ENCODE results near the gene TMEM176A. TPM values are rescaled to one million over a fixed set of nuclear protein-coding genes. Genes with fewer than 3 reads are reported as not detected.
"Not testable (repeated sequence)": the region's sequence is repeated elsewhere in the genome, so short reads cannot be mapped to it uniquely, and the experiment has no call there.

The TMEM176A gene
- total RNA-seq, 4 donors from 2014 or later: 6.5 to 42.4 (median 28.7) TPM

DNA sequence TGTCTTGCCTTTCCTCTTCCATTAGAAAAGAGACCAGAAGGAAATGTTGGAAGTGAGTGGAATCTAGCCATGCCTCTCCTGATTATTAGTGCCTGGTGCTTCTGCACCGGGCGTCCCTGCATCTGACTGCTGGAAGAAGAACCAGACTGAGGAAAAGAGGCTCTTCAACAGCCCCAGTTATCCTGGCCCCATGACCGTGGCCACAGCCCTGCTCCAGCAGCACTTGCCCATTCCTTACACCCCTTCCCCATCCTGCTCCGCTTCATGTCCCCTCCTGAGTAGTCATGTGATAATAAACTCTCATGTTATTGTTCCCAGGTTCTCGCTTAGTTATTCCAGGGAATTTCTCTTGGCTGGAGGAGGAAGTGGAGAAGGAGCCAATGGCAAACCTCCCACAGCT lies 4.2 kb downstream of the TMEM176A start:
- WGBS, 2 donors (ENCODE audit: low coverage in 1 of 2): 75 to 79% methylated on average over 4 to 5 of the region's 5 CpGs
- Histone ChIP-seq H3K27me3 (peaks cover 61% of the 10 kb centered on the region), H3K4me1 (peaks cover 0 to 20% (median 0%) of the 10 kb centered on the region in 3 donors), H3K27ac (no peak overlapping the region), H3K36me3 (peaks cover 0 to 31% of the 10 kb centered on the region in 2 donors), H3K9me3 (peaks cover 0 to 24% (median 0%) of the 10 kb centered on the region in 3 donors), H3K4me3 (no peak overlapping the region)
- no peak for ATAC-seq
- TF ChIP-seq CTCF (IDR thresholded peaks at IDR 0.05) (no peak), POLR2AphosphoS5 (IDR thresholded peaks at IDR 0.05) (no peak), POLR2A (IDR thresholded peaks at IDR 0.05) (no peak), EP300 (IDR thresholded peaks at IDR 0.05) (no peak)

DNA sequence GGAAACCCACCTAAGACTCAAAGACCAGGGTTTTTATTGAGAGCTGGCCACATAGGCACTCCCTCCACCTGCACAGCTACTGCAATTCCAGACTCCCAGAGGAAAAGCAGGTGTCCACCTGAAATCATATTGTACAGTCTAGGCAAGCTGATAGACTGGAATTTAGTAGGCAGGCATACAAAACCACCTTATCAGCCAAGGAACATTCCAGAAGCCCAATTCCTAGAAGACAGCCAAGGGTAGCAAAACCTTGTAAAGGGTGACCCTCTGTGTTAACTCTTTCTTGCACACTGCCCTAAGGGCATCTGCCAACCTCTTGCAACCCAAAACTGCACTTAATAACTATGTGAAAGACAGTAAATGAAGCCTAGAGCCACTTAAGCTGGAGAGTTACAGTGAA lies 5.3 kb downstream of the TMEM176A start:
- Histone ChIP-seq H3K4me1 (peaks cover 0 to 9% (median 0%) of the 10 kb centered on the region in 3 donors), H3K4me3 (no peak overlapping the region), H3K36me3 (peaks cover 0 to 31% of the 10 kb centered on the region in 2 donors), H3K27me3 (peaks cover 51% of the 10 kb centered on the region), H3K27ac (no peak overlapping the region), H3K9me3 (peaks cover 0 to 24% (median 0%) of the 10 kb centered on the region in 3 donors)
- no peak for ATAC-seq
- TF ChIP-seq POLR2A (IDR thresholded peaks at IDR 0.05): no peak
- no peak for TF ChIP-seq EP300 (IDR thresholded peaks at IDR 0.05)
- no peak for TF ChIP-seq POLR2AphosphoS5 (IDR thresholded peaks at IDR 0.05)
- no peak for TF ChIP-seq CTCF (IDR thresholded peaks at IDR 0.05)

DNA sequence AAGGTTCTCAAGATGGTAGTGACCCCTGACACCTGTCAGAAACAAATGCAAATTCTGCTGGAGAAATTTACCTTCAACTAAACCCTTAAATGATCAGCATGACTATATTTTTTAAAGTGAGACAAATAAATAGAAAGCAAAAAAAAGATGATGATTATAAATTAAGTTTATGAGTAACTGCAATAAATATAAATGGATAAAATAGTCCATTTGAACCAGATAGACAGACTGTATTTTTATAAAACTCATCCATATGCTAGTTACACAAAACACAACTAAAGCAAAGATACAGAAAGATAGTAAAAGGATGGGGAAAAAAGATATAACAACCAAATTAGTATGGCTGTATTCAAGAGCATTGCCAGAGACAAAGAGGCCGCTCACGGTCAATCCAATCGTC lies 5.9 kb downstream of the TMEM176A start:
- WGBS, 2 donors (ENCODE audit: low coverage in 1 of 2): 97 to 98% methylated on average over 3 of the region's 3 CpGs
- Histone ChIP-seq H3K27ac (no peak overlapping the region), H3K9me3 (peaks cover 0 to 24% (median 0%) of the 10 kb centered on the region in 3 donors), H3K27me3 (peaks cover 45% of the 10 kb centered on the region), H3K4me3 (no peak overlapping the region), H3K4me1 (peaks cover 0 to 3% (median 0%) of the 10 kb centered on the region in 3 donors), H3K36me3 (peaks cover 0 to 31% of the 10 kb centered on the region in 2 donors)
- no peak for ATAC-seq
- TF ChIP-seq POLR2AphosphoS5 (IDR thresholded peaks at IDR 0.05) (no peak), CTCF (IDR thresholded peaks at IDR 0.05) (no peak), EP300 (IDR thresholded peaks at IDR 0.05) (no peak), POLR2A (IDR thresholded peaks at IDR 0.05) (no peak)

DNA sequence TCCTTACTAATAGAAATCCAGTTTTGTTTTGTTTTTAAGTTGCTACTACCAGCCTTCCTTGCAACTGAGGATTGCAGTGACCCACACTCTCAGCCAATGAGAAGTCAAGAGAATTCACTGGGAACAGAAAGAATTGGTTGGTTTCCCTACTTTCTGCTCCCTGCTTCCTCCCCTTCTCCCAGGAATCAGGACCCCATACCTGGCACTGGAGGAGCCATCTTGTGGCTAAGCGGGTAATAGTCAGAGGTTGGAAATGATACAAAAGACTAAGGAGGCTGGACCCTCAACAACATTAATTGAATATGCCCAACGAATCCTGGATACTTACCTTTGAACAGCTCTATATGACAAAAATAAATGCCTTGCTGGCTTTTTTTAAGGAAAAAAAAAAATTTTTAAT lies 6.3 kb downstream of the TMEM176A start:
- Histone ChIP-seq H3K27me3 (peaks cover 41% of the 10 kb centered on the region), H3K4me3 (no peak overlapping the region), H3K36me3 (peaks cover 0 to 31% of the 10 kb centered on the region in 2 donors), H3K9me3 (peaks cover 0 to 24% (median 0%) of the 10 kb centered on the region in 3 donors), H3K27ac (no peak overlapping the region), H3K4me1 (no peaks in the 10 kb centered on the region)
- no peak for ATAC-seq
- TF ChIP-seq POLR2A (IDR thresholded peaks at IDR 0.05) (no peak), EP300 (IDR thresholded peaks at IDR 0.05) (no peak), POLR2AphosphoS5 (IDR thresholded peaks at IDR 0.05) (no peak), CTCF (IDR thresholded peaks at IDR 0.05) (no peak)
- 71 to 91% methylated on average over 1 to 2 of the region's 2 CpGs for WGBS, 2 donors (ENCODE audit: low coverage in 1 of 2)

GRCh38 chr7:150807616-150808438 lies 7.3 kb downstream of the TMEM176A start:
- H3K9me3 ChIP-seq: peaks cover 0 to 24% (median 0%) of the 10 kb centered on the region in 3 donors
- 90% methylated on average over 2 of the region's 13 CpGs; no CpG with 5 or more reads in 1 of the 2 donors for WGBS, 2 donors (ENCODE audit: low coverage in 1 of 2)
- ATAC-seq, H3K4me3 ChIP-seq, H3K27ac ChIP-seq, H3K4me1 ChIP-seq: not testable (repeated sequence)
- H3K27me3 ChIP-seq: peaks cover 31% of the 10 kb centered on the region
- peaks cover 0 to 26% of the 10 kb centered on the region in 2 donors for H3K36me3 ChIP-seq
